Nephron progenitor cell (in vitro differentiated cells): Measurements from ENCODE around the gene ASB13.

ENCODE experiments used
- DNase-seq: peaks from one replicate; pipeline ENCODE4 v3.0.0; 2021
- H3K27ac Mint-ChIP-seq: 2 replicates; pipeline ENCODE4 v1.8.0; 2021; ENCODE audit warnings: mild to moderate bottlenecking, moderate library complexity, mixed read lengths
- H3K27me3 Mint-ChIP-seq: 2 replicates; pipeline ENCODE4 v1.8.0; 2021; ENCODE audit warnings: mild to moderate bottlenecking, low read depth, mixed read lengths; ENCODE audit not compliant: poor library complexity
- H3K36me3 Mint-ChIP-seq: 2 replicates; pipeline ENCODE4 v1.8.0; 2021; ENCODE audit warnings: low read depth, mixed read lengths
- H3K4me1 Mint-ChIP-seq: 2 replicates; pipeline ENCODE4 v1.8.0; 2021; ENCODE audit warnings: mixed read lengths
- H3K4me3 Mint-ChIP-seq: 2 replicates; pipeline ENCODE4 v1.8.0; 2021; ENCODE audit warnings: mild to moderate bottlenecking, moderate library complexity, mixed read lengths
- H3K9me3 Mint-ChIP-seq: 2 replicates; pipeline ENCODE4 v1.8.0; 2021; ENCODE audit warnings: mild to moderate bottlenecking, moderate library complexity, mixed read lengths
- TF ChIP-seq, protein P1 (sequence below): fragments of 200-600 bp; sonication (generic); IDR thresholded peaks from 2 replicates; pipeline ENCODE4 v1.5.0; 2021; ENCODE audit warnings: antibody characterized with exemption

ASB13 gene

DNA sequence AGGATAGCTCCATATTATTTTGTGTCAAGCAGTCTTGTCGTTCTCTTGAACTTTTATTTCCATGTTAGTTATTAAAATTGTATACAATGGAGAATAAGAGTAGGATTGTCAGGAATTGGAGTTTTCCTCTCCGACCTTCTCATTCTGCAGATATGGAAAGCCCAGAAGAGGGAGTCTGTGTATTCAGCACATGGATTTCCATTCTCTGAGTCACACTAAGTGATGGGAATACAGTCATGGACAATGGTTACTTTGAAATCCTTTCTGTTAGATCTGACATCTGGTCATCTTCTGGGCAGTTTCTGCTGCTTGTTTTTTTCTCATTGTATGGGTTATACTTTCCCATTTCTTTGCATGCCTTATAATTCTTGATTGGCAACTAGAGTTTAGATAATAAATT, 13.2 kb upstream of the ASB13 start:
- H3K27ac Mint-ChIP-seq: no peak overlapping the region
- H3K9me3 Mint-ChIP-seq: peaks cover 12% of the 10 kb centered on the region
- TF ChIP-seq, protein P1, sequence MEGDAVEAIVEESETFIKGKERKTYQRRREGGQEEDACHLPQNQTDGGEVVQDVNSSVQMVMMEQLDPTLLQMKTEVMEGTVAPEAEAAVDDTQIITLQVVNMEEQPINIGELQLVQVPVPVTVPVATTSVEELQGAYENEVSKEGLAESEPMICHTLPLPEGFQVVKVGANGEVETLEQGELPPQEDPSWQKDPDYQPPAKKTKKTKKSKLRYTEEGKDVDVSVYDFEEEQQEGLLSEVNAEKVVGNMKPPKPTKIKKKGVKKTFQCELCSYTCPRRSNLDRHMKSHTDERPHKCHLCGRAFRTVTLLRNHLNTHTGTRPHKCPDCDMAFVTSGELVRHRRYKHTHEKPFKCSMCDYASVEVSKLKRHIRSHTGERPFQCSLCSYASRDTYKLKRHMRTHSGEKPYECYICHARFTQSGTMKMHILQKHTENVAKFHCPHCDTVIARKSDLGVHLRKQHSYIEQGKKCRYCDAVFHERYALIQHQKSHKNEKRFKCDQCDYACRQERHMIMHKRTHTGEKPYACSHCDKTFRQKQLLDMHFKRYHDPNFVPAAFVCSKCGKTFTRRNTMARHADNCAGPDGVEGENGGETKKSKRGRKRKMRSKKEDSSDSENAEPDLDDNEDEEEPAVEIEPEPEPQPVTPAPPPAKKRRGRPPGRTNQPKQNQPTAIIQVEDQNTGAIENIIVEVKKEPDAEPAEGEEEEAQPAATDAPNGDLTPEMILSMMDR: no peak
- DNase-seq: no peak
- H3K4me1 Mint-ChIP-seq: no peaks in the 10 kb centered on the region
- H3K36me3 Mint-ChIP-seq: peaks cover under 1% of the 10 kb centered on the region
- H3K4me3 Mint-ChIP-seq: no peak overlapping the region
- peaks cover 73% of the 10 kb centered on the region for H3K27me3 Mint-ChIP-seq

DNA sequence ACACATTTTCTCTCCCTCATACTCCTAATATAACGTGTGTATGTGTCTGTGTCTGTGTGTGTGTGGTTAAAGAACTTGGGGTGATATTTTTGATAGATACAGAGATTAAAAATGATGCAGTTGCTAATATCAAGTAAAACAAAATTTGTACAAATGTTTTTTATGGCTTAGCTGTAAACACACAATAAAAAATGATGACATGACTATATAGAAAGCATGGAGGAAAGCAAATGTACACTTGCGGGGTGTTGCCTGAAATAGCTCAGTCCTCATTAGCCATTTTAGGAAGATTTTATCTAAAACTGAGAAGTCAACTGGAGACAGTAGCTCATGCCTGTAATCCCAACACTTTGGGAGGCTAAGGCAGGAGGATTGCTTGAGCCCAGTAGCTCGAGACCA, 12.6 kb upstream of the ASB13 start:
- Mint-ChIP-seq H3K27ac (no peak overlapping the region), H3K27me3 (peaks cover 76% of the 10 kb centered on the region), H3K36me3 (peaks cover 6% of the 10 kb centered on the region), H3K4me3 (no peak overlapping the region), H3K4me1 (no peaks in the 10 kb centered on the region), H3K9me3 (peaks cover 12% of the 10 kb centered on the region)
- TF ChIP-seq, protein P1: no peak
- DNase-seq: no peak

DNA sequence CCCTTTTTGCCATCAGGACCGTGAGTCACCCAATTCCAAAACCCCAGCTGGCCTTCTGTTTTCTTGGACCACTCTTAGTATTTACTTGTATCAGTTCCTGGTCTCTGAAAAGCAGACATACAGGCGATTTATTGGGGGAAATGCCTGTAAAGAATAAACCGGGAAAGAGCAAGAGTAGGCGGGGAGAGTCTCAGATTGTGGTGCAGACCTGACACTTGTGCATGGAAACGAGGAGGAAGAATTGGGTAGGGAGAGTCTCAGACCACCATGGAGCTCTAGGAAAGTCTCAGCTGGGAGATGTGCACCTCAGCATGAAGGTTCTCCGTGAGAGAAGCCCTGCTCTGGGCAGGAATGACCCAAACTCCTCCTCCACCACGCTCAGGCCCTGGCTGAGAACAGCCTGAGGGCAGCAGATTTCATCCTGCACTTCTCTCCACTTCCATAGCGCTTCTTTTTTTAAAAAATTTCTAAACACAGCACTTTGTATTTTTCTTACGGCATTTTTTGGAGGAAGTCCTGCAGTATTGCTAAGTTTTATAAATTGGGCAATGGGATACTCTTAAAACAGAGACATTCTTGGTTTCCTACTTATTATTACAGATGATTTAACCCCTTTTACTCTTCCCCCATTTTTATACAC, 12.1 kb upstream of the ASB13 start:
- H3K27me3 Mint-ChIP-seq: peaks cover 72% of the 10 kb centered on the region
- DNase-seq: no peak
- H3K4me1 Mint-ChIP-seq: no peaks in the 10 kb centered on the region
- no peak overlapping the region for H3K27ac Mint-ChIP-seq
- TF ChIP-seq, protein P1: no peak
- H3K9me3 Mint-ChIP-seq: peaks cover 14% of the 10 kb centered on the region
- H3K36me3 Mint-ChIP-seq: peaks cover 6% of the 10 kb centered on the region
- no peak overlapping the region for H3K4me3 Mint-ChIP-seq

DNA sequence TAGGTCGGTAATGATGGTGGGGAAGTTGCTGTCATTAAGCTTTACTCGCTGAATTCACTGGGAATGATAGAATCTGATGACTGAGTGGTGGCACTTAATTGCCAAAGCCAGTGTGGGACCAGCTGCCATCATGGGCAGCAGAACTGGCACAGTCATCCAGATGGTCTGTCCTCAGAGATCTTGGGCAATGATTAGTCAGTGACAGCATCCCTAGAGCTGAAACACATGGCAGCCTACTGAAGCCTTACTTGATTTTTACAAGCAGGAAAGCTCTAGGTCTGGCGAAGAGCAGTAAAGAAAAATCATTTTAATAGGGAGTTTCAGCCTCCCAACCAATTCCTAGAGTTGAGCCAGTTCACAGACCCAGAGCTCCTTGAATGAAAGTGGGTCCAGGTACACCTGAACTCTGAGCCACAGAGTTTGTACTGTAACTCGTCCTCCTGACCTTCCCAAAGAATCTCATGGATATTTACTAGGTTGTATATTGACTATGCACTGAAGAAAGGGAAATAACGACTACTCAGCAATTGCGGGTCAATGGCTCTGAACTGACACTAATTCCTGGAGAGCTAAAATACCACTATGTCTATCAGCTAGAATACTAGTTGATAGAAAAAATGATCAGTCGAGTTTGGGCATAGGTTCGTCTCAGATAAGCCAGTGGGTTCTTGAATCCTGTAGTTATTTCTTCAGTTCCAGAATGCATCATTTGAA, 4.4 kb upstream of the ASB13 start:
- no peak overlapping the region for H3K27ac Mint-ChIP-seq
- DNase-seq: no peak
- TF ChIP-seq, protein P1: no peak
- H3K36me3 Mint-ChIP-seq: peaks cover 6% of the 10 kb centered on the region
- no peak overlapping the region for H3K4me3 Mint-ChIP-seq
- peaks cover 26% of the 10 kb centered on the region for H3K9me3 Mint-ChIP-seq
- H3K4me1 Mint-ChIP-seq: peaks cover 8% of the 10 kb centered on the region
- peaks cover 53% of the 10 kb centered on the region for H3K27me3 Mint-ChIP-seq

DNA sequence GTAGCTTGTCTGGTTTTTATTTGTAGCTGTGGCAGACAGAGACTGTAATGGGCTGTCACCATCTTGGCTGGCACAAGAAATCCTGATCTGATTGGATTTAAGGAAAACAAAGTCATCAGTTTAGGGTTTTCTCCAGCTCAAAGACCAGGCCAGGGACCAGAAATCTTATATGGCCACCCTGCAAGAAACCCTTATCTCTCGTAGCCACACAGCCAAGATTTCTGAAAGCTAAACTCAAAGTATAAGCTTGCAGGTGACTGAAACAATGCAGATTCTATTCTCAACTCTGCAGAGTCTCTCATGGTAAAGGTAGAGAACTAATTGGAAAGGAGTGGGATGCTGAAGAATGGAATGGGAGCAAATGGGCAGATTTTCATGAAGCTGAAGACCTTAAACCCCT, 3.2 kb upstream of the ASB13 start:
- no peak for DNase-seq
- Mint-ChIP-seq H3K4me3 (no peak overlapping the region), H3K27ac (no peak overlapping the region), H3K9me3 (peaks cover 23% of the 10 kb centered on the region), H3K4me1 (peaks cover 13% of the 10 kb centered on the region), H3K36me3 (peaks cover 5% of the 10 kb centered on the region), H3K27me3 (peaks cover 48% of the 10 kb centered on the region)
- TF ChIP-seq, protein P1: no peak

DNA sequence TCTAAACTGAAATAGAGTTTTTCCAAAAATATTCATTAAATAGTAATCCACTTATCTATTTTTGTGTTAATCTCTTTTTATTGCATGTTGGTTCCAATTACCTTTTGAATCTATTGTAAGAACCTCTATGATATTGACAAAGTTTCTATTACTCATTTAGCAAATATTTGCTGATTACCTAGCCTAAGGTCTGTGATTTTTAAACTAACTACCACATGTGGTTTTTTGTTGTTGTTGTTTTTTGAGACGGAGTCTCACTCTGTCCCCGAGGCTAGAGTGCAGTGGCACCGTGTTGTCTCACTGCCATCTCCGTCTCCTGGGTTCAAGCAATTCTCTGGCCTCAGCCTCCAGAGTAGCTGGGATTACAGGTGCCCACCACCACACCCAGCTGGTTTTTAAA, 2.0 kb upstream of the ASB13 start:
- no peaks in the 10 kb centered on the region for H3K36me3 Mint-ChIP-seq

More for the DNA sequence above, 2.0 kb upstream of the ASB13 start:
- no peak overlapping the region for H3K4me3 Mint-ChIP-seq
- TF ChIP-seq, protein P1: no peak
- peaks cover 25% of the 10 kb centered on the region for H3K4me1 Mint-ChIP-seq
- peaks cover 11% of the 10 kb centered on the region for H3K9me3 Mint-ChIP-seq
- peaks cover 48% of the 10 kb centered on the region for H3K27me3 Mint-ChIP-seq
- no peak overlapping the region for H3K27ac Mint-ChIP-seq
- DNase-seq: no peak
